Activated CD8-positive, alpha-beta T cell treated with anti-CD3 and anti-CD28 coated beads for 36 hours (primary cell): ENCODE data around the gene GJB2. TPM values are rescaled to one million over a fixed set of nuclear protein-coding genes. Genes with fewer than 3 reads are reported as not detected.

Experiments
- ATAC-seq: fragments of 200-7000 bp; cut with Tn5 transposase; one replicate; pipeline ENCODE4 v1.10.0; 2021; ENCODE audit warnings: mild to moderate bottlenecking, moderate library complexity
- CTCF ChIA-PET: fragments of 350-600 bp; sonication (Branson Sonifier 250); formaldehyde crosslinking; loops from one replicate; lab custom pipeline; 2021; ENCODE audit warnings: antibody characterized with exemption; lab: Charles Lee
- POLR2A ChIA-PET: fragments of 350-600 bp; sonication (Branson Sonifier 250); formaldehyde crosslinking; loops from one replicate; lab custom pipeline; 2021; ENCODE audit warnings: antibody characterized with exemption; lab: Charles Lee
- DNase-seq: peaks from one replicate; pipeline ENCODE4 v3.0.0-alpha.2; 2020
- H3K27ac Mint-ChIP-seq: one replicate; pipeline ENCODE4 v1.8.0; 2021; ENCODE audit warnings: mild to moderate bottlenecking, mixed read lengths
- H3K27me3 Mint-ChIP-seq: one replicate; pipeline ENCODE4 v1.8.0; 2021; ENCODE audit warnings: mixed read lengths
- H3K36me3 Mint-ChIP-seq: one replicate; pipeline ENCODE4 v1.8.0; 2021; ENCODE audit warnings: low read depth, mixed read lengths
- H3K4me1 Mint-ChIP-seq: one replicate; pipeline ENCODE4 v1.8.0; 2021; ENCODE audit warnings: low read depth, mixed read lengths
- H3K4me3 Mint-ChIP-seq: one replicate; pipeline ENCODE4 v1.8.0; 2021; ENCODE audit warnings: mild to moderate bottlenecking, moderate library complexity, mixed read lengths
- H3K9me3 Mint-ChIP-seq: one replicate; pipeline ENCODE4 v1.8.0; 2021; ENCODE audit warnings: mixed read lengths
- CTCF ChIP-seq: fragments of 200-600 bp; IDR thresholded peaks from one replicate; pipeline ENCODE4 v1.8.0; 2022; ENCODE audit warnings: antibody characterized with exemption, mild to moderate bottlenecking
- intact Hi-C: fragments of 100-400 bp; cut with micrococcal nuclease; formaldehyde crosslinking; loops from one replicate; pipeline ENCODE4 v1.10.0; 2022
- total RNA-seq, 2 experiments: library from RNA; stranded (reverse); gene quantifications; one replicate each; pipeline ENCODE4 v1.2.3, GENCODE V29; 2021

Gene GJB2
- total RNA-seq, 2 experiments from 2014 or later: 0.83 to 1.1 TPM

DNA sequence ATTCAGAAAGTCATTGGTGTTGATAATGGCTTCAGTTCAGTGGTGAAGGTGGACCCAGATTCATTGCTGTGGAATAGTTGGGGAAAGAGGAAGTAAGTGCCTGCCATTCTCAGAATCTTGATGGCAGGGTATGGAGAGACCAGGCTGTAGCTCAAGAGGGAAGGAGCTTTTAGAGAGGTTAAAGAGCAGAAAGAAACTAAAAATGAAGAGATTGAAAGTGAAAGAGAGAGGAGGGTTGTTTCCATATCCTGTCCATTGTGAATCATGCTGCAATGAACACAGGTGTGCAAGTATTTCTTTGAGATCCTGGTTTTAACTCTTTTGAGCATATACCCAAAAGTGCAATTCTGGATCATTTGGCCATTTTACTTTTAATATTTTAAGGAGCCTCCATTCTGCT lies 26.8 kb upstream of the GJB2 start:
- ATAC-seq (peak; percentile 95), DNase-seq (no peak)
- CTCF ChIA-PET: interaction anchor here (1.0 to 1.2 kb wide), 2 partner anchors 22 to 240 kb away, joined by 3 to 4 read pairs; no protein-coding TSS in a partner anchor
- POLR2A ChIA-PET: no interaction called here
- Mint-ChIP-seq H3K4me1 (peaks cover 20% of the 10 kb centered on the region), H3K4me3 (peak overlapping the region; percentile 9), H3K27ac (peak overlapping the region; percentile 66), H3K27me3 (no peaks in the 10 kb centered on the region), H3K36me3 (no peaks in the 10 kb centered on the region), H3K9me3 (no peaks in the 10 kb centered on the region)
- intact Hi-C loops: no loop called here
- no peak for TF ChIP-seq CTCF

- Mint-ChIP-seq H3K27ac (no peak overlapping the region), H3K4me1 (peaks cover 20% of the 10 kb centered on the region), H3K9me3 (peaks cover 2% of the 10 kb centered on the region), H3K27me3 (peaks cover 4% of the 10 kb centered on the region), H3K4me3 (no peak overlapping the region), H3K36me3 (no peaks in the 10 kb centered on the region)
- no peak for TF ChIP-seq CTCF
- no peak for ATAC-seq
- POLR2A ChIA-PET: no interaction called here
- CTCF ChIA-PET: interaction anchor here (1.1 kb wide), 2 partner anchors 23 to 35 kb away, joined by 3 read pairs; no protein-coding TSS in a partner anchor
- DNase-seq: no peak
- intact Hi-C loops: no loop called here
These were observed 24.4 kb upstream of the GJB2 start for GRCh38 chr13:20217168-20217567.

GRCh38 chr13:20209948-20210347 lies 17.2 kb upstream of the GJB2 start:
- H3K27me3 Mint-ChIP-seq: peaks cover 9% of the 10 kb centered on the region
- ChIA-PET CTCF (interaction anchor here (1.0 to 1.1 kb wide), 2 partner anchors 13 to 83 kb away, joined by 3 to 6 read pairs; no protein-coding TSS in a partner anchor), POLR2A (interaction anchor here (0.6 kb wide), 2 partner anchors 18 to 71 kb away, joined by 3 read pairs; no protein-coding TSS in a partner anchor)
- no peak overlapping the region for H3K27ac Mint-ChIP-seq
- TF ChIP-seq CTCF: no peak
- intact Hi-C loops: no loop called here
- no peaks in the 10 kb centered on the region for H3K4me1 Mint-ChIP-seq
- H3K4me3 Mint-ChIP-seq: no peak overlapping the region
- no peaks in the 10 kb centered on the region for H3K36me3 Mint-ChIP-seq
- H3K9me3 Mint-ChIP-seq: peaks cover 2% of the 10 kb centered on the region
- DNase-seq (no peak), ATAC-seq (no peak)

GRCh38 chr13:20206698-20207235 lies 14.0 kb upstream of the GJB2 start:
- ChIA-PET POLR2A (interaction anchor here (0.6 kb wide), 1 partner anchor 284 kb away, joined by 3 read pairs; no protein-coding TSS in a partner anchor), CTCF (interaction anchor here (1.9 kb wide), 1 partner anchor 10 kb away, joined by 7 read pairs; no protein-coding TSS in a partner anchor)
- Mint-ChIP-seq H3K4me3 (no peak overlapping the region), H3K9me3 (peaks cover under 1% of the 10 kb centered on the region), H3K27me3 (peaks cover 6% of the 10 kb centered on the region), H3K36me3 (no peaks in the 10 kb centered on the region), H3K27ac (no peak overlapping the region), H3K4me1 (no peaks in the 10 kb centered on the region)
- DNase-seq (no peak), ATAC-seq (no peak)
- intact Hi-C loops: no loop called here
- no peak for TF ChIP-seq CTCF

DNA sequence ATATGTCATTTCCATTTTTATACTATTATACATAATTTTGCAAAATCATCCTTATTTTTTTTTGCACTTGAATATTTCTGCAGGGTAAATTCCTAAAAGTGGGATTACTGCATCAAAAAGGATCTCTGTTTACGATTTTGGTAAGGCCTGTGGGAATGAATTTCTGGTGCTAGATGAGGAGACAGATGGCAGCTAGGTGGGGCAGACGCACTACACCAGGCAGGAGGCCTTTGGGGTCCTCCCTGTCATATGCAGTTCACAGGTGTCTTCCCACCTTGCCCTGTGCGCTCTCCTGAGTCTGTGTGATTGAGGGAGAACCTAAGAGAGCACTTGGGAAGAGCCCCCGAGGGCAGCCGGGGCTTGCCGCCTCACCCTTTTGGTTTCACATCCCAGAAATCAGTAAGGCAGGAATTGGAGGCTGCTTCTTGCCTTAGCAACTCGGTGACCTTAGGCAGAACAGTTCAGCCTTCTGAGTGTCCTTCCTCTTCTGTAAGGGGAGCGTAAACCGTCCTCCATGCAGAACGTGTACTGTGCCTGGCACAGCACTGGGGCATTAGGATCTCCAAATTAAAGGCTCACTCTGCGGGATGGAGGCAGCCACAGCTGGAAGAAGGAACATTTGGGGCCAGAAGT lies 13.4 kb upstream of the GJB2 start:
- ChIA-PET POLR2A (no interaction called here), CTCF (interaction anchor here (1.9 kb wide), 1 partner anchor 9 kb away, joined by 7 read pairs; no protein-coding TSS in a partner anchor)
- Mint-ChIP-seq H3K27me3 (peaks cover 8% of the 10 kb centered on the region), H3K36me3 (no peaks in the 10 kb centered on the region), H3K9me3 (peaks cover 2% of the 10 kb centered on the region), H3K27ac (no peak overlapping the region), H3K4me1 (no peaks in the 10 kb centered on the region), H3K4me3 (no peak overlapping the region)
- DNase-seq (no peak), ATAC-seq (no peak)
- intact Hi-C loops: no loop called here
- no peak for TF ChIP-seq CTCF
